Measurements from ENCODE around the gene NPTX2.

The NPTX2 gene

GRCh38 chr7:98603399-98603788 is 13.7 kb upstream of the NPTX2 start:
- H3K9me3 ChIP-seq (ENCODE audit: low read depth, low read length) = no peaks in the 10 kb centered on the region
- no peak for DNase-seq (ENCODE audit: low read depth, low spot score)
- no peak overlapping the region for H3K27ac ChIP-seq
- no peaks in the 10 kb centered on the region for H3K36me3 ChIP-seq (ENCODE audit: insufficient read depth, low read length)
- H3K4me3 ChIP-seq = no peak overlapping the region
- TF ChIP-seq POLR2AphosphoS5 (IDR thresholded peaks at IDR 0.05; ENCODE audit: borderline replicate concordance, low read depth, low read length) (no peak), FOXP2 (optimal IDR thresholded peaks at IDR 0.05; ENCODE audit: control extremely low read depth, extremely low read length, insufficient read depth) (no peak), EZH2 (IDR thresholded peaks at IDR 0.05) (no peak)
- no peak overlapping the region for H3K9ac ChIP-seq (ENCODE audit: insufficient read length)

DNA sequence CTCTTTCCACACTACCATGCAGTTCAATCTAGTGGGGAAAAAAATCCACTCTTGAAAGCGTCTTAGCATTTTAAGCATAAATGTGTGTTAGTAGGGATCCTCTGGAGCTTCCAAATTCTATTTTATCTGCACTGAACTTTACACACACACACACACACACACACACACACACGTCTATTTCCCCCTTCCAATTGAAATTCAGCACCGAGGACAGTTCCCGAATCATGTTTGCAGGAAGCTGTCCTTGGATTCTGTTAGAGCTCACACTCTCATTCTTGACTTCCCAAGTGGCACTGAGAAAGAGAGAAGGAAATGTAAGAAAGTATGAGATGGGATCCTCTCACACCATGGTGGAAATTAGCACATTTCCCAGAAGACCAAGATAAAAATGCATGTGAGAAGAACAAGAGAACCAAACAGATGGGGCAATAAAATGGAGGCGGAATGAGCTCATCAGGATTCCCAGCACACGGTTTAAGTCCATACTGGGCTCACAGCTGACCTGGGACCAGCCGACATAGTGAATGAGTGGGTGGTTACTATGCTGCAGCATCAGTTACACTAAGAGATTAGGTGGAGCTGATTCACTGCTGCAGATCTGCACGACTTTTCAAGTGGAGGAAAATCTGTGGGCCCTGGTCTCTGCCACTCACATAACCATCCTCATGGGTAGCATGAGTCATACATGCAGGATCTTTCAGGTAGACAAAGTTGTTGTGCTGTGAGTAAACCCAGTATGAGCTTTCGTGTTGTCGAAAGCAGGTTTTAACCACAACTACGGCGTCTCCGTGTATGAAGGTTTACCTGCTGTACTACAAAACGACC is 3.3 kb upstream of the NPTX2 start:
- Histone ChIP-seq H3K36me3 (ENCODE audit: insufficient read depth, low read length) (no peaks in the 10 kb centered on the region), H3K9ac (ENCODE audit: insufficient read length) (no peak overlapping the region), H3K9me3 (ENCODE audit: low read depth, low read length) (no peaks in the 10 kb centered on the region), H3K4me3 (no peak overlapping the region), H3K27ac (no peak overlapping the region)
- DNase-seq (ENCODE audit: low read depth, low spot score) = no peak
- TF ChIP-seq POLR2AphosphoS5 (IDR thresholded peaks at IDR 0.05; ENCODE audit: borderline replicate concordance, low read depth, low read length) (no peak), FOXP2 (optimal IDR thresholded peaks at IDR 0.05; ENCODE audit: control extremely low read depth, extremely low read length, insufficient read depth) (no peak)

GRCh38 chr7:98616381-98617050 is 569 bp upstream of the NPTX2 start:
- Histone ChIP-seq H3K36me3 (ENCODE audit: insufficient read depth, low read length) (no peaks in the 10 kb centered on the region), H3K4me3 (peak overlapping the region; percentile 42), H3K9me3 (ENCODE audit: low read depth, low read length) (no peaks in the 10 kb centered on the region), H3K9ac (ENCODE audit: insufficient read length) (no peak overlapping the region), H3K27ac (no peak overlapping the region)
- DNase-seq (ENCODE audit: low read depth, low spot score) = no peak
- TF ChIP-seq EZH2 (IDR thresholded peaks at IDR 0.05) (no peak), POLR2AphosphoS5 (IDR thresholded peaks at IDR 0.05; ENCODE audit: borderline replicate concordance, low read depth, low read length) (no peak), FOXP2 (optimal IDR thresholded peaks at IDR 0.05; ENCODE audit: control extremely low read depth, extremely low read length, insufficient read depth) (no peak)

DNA sequence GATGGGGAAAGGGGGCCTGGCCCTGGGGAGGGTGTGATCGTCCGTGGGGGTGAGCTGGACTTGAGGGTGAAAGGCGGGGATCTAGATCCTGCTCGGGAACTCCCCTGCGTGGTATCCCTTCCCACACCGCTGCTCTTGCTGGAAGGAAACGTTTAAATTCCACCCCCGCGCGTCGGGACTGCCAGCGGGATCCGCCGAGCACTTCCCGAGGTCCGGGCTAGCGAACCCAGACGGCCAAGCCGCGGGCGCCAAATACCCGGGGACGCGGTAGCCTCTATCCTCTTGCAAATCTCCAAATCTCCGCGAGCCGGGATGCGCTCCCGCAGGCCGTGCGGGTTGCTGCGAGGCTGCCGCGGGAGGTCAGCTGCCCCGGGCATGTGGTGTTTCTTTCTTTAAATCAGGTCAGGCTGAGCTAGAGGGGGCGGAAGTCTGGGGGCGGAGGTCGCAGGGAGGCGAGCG is 904 bp downstream of the NPTX2 start:
- no peaks in the 10 kb centered on the region for H3K36me3 ChIP-seq (ENCODE audit: insufficient read depth, low read length)
- H3K9me3 ChIP-seq (ENCODE audit: low read depth, low read length) = no peaks in the 10 kb centered on the region
- DNase-seq (ENCODE audit: low read depth, low spot score) = no peak
- no peak overlapping the region for H3K9ac ChIP-seq (ENCODE audit: insufficient read length)
- TF ChIP-seq FOXP2 (optimal IDR thresholded peaks at IDR 0.05; ENCODE audit: control extremely low read depth, extremely low read length, insufficient read depth) (no peak), EZH2 (IDR thresholded peaks at IDR 0.05) (no peak), POLR2AphosphoS5 (IDR thresholded peaks at IDR 0.05; ENCODE audit: borderline replicate concordance, low read depth, low read length) (no peak)
- H3K27ac ChIP-seq = no peak overlapping the region
- H3K4me3 ChIP-seq = no peak overlapping the region; the same call in 1 of the 2 replicates

- no peak for DNase-seq (ENCODE audit: low read depth, low spot score)
- Histone ChIP-seq H3K9ac (ENCODE audit: insufficient read length) (no peak overlapping the region), H3K36me3 (ENCODE audit: insufficient read depth, low read length) (no peaks in the 10 kb centered on the region), H3K4me3 (no peak overlapping the region), H3K27ac (no peak overlapping the region), H3K9me3 (ENCODE audit: low read depth, low read length) (no peaks in the 10 kb centered on the region)
- TF ChIP-seq EZH2 (IDR thresholded peaks at IDR 0.05) (no peak), POLR2AphosphoS5 (IDR thresholded peaks at IDR 0.05; ENCODE audit: borderline replicate concordance, low read depth, low read length) (no peak), FOXP2 (optimal IDR thresholded peaks at IDR 0.05; ENCODE audit: control extremely low read depth, extremely low read length, insufficient read depth) (no peak)
These were observed 1.7 kb downstream of the NPTX2 start for GRCh38 chr7:98618786-98619185.

GRCh38 chr7:98619450-98620321 is 2.6 kb downstream of the NPTX2 start:
- no peak for TF ChIP-seq POLR2AphosphoS5 (IDR thresholded peaks at IDR 0.05; ENCODE audit: borderline replicate concordance, low read depth, low read length)
- TF ChIP-seq EZH2 (IDR thresholded peaks at IDR 0.05) = no peak
- no peak for TF ChIP-seq FOXP2 (optimal IDR thresholded peaks at IDR 0.05; ENCODE audit: control extremely low read depth, extremely low read length, insufficient read depth)
- Histone ChIP-seq H3K4me3 (no peak overlapping the region), H3K9ac (ENCODE audit: insufficient read length) (no peak overlapping the region)

DNA sequence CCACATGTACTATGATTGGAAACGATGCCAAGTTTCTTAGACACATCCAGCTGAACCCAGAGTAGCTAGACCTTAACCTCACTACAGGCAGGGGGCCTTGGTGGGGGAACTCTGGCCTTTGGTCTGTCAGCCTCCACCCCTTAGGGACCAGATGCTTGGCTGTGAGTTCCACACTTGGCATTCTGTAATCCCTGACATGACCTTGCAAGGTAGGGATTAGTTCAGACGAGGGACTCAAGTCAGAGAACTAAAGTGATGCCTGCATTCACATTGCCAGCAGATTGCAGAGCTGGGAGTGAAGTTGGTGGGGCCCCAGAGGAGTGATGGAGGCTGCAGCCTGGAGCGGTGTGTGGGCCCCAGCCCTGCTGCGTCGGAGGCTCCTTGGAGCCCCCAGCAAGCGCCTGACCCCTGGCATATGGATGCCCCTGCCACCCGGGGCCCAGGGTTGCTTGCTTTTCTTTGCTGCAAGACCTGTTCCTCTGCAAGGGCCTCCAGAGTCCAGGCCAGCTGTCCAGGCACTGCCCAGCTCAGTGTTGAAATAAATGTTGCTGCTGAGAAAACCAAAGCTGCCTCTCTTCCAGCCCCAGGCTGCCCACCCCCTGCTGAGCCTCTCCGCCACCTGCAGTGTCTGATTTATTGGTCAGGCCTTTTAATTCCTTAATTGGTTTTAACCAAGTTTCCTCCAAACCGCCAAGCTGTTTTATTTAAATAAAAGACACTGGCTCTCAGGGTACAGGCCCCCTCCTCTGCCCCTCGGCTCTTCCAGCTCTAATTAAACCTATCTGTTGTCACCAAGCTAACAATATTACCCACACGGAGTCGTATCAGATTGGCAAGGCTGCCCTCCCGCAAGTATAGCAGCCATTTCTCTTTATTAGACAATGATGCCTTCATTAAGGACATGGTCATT is 4.7 kb downstream of the NPTX2 start:
- Histone ChIP-seq H3K36me3 (ENCODE audit: insufficient read depth, low read length) (no peaks in the 10 kb centered on the region), H3K9me3 (ENCODE audit: low read depth, low read length) (no peaks in the 10 kb centered on the region), H3K4me3 (no peak overlapping the region), H3K9ac (ENCODE audit: insufficient read length) (no peak overlapping the region), H3K27ac (no peak overlapping the region)
- no peak for DNase-seq (ENCODE audit: low read depth, low spot score)
- TF ChIP-seq POLR2AphosphoS5 (IDR thresholded peaks at IDR 0.05; ENCODE audit: borderline replicate concordance, low read depth, low read length) (no peak), EZH2 (IDR thresholded peaks at IDR 0.05) (no peak), FOXP2 (optimal IDR thresholded peaks at IDR 0.05; ENCODE audit: control extremely low read depth, extremely low read length, insufficient read depth) (no peak)

More at GRCh38 chr7:98619450-98620321, 2.6 kb downstream of the NPTX2 start:
- Histone ChIP-seq H3K36me3 (ENCODE audit: insufficient read depth, low read length) (no peaks in the 10 kb centered on the region), H3K9me3 (ENCODE audit: low read depth, low read length) (no peaks in the 10 kb centered on the region), H3K27ac (no peak overlapping the region)
- DNase-seq (ENCODE audit: low read depth, low spot score) = no peak
